GM18858 (cell line): ENCODE results near the gene ZNF587B.
"Not testable (repeated sequence)": the region's sequence is repeated elsewhere in the genome, so short reads cannot be mapped to it uniquely, and the experiment has no call there.

Source experiments
- ATAC-seq: cut with Tn5 transposase; IDR thresholded peaks from one replicate; pipeline ENCODE4 v1.9.1; 2021; ENCODE audit not compliant: unreplicated experiment

ZNF587B gene

GRCh38 chr19:57869655-57870054 is 39.6 kb downstream of the ZNF587B start:
- ATAC-seq: not testable (repeated sequence)

DNA sequence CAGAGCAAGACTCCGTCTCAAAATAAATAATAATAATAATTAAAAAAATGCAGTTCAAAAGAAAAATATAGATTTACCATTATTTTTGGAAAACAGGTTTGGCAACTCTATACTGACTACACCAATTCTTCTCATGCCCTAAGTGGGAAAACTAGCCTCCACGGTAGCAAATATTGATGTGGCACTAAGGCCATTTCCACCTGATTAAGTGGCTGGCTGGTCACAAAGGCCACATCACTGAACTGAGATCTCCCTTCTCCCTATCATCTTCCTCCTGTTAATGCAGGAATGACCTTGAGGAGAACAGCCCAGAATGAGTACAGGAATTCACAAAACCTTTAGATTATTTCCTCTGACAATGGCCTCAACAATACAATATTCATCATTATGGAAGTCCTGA is 40.1 kb downstream of the ZNF587B start:
- no peak for ATAC-seq

DNA sequence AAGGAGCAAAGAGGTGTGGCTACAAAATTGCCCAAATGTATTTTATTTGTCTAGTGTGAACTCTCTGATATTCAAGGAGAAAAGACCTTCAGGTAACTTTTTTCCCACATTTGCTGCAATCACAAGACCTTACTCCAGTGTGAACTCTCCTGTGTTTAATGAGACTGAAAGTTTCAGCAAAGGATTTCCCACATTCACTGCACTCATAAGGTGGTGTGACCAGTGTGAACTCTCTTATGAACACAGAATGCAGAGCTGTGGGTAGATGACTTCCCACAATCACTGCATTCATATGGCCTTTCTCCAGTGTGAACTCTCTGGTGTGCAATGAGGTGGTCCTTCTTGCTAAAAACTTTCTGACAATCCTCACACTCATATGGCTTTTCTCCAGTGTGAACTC is 42.4 kb downstream of the ZNF587B start:
- ATAC-seq: no peak

DNA sequence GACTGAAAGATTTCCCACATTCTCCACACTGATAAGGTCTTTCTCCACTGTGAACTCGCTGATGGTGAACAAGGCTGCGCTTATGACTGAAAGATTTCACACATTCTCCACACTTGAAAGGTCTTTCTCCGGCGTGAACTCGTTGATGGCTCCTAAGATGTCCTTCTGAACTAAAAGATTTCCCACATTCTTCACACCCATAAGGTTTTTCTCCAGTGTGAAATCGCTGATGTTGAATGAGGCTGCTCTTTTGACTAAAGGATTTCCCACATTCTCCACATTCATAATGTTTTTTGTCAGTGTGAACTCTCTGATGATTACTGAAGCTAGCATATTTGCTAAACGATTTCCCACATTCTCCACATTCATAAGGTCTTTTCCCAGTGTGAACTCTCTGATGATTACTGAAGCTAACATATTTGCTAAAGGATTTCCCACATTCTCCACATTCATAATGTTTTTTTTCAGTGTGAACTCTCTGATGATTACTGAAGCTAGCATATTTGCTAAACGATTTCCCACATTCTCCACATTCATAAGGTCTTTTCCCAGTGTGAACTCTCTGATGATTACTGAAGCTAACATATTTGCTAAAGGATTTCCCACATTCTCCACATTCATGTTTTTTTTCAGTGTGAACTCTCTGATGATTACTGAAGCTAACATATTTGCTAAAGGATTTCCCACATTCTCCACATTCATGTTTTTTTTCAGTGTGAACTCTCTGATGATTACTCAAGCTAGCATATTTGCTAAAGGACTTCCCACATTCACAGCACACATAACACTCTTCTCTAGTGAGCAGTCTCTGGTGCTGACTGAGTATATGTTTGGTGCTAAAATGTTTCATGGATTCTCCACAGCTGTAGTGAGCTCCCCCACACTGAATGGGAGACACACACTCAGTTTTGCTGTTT is 44.0 kb downstream of the ZNF587B start:
- ATAC-seq: not testable (repeated sequence)

- no peak for ATAC-seq
These were observed 55.9 kb downstream of the ZNF587B start for GRCh38 chr19:57886046-57886445.

GRCh38 chr19:57887195-57887941 is 57.3 kb downstream of the ZNF587B start:
- ATAC-seq: no peak

- no peak for ATAC-seq
These were observed 58.0 kb downstream of the ZNF587B start for GRCh38 chr19:57888107-57888559.

GRCh38 chr19:57888560-57889231 is 58.6 kb downstream of the ZNF587B start, which contains the start of gene ZNF814:
Gene ZNF814 (minus strand): TSS chr19:57889037. CDS start chr19:57888802, 235 bp downstream.
- no peak for ATAC-seq

DNA sequence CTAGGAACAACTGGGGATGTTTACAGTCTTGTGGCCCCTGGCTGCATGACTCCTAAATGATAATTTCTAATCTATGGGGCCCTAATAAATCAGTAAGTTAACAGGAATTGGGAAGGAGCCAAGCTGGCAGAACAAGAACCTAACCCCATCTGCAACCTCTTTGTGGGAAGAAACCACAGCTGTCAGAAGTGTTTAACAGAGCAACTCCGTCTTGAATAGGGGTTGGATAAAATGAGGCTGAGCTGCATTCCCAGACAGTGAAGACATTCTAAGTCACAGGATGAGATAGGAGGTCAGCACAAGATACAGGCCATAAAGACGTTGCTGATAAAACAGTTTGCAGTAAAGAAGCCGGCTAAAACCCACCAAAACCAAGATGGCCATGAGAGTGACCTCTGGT is 60.6 kb downstream of the ZNF587B start:
- not testable (repeated sequence) for ATAC-seq
